ENCODE results near the gene CD34.

- TF ChIP-seq CTCF (conservative IDR thresholded peaks at IDR 0.05; ENCODE audit: low read depth, low read length), result no peak
- no peak for TF ChIP-seq EZH2 (IDR thresholded peaks at IDR 0.05; ENCODE audit: low read length, unreplicated experiment)
Observed at GRCh38 chr1:207896547-207896946, 14.4 kb downstream of the CD34 start.
